WTC11 (cell line): ENCODE measurements around the gene CADM1. TPM values are rescaled to one million over a fixed set of nuclear protein-coding genes. Genes with fewer than 3 reads are reported as not detected.

Experiments
- ATAC-seq: fragments of 200-7000 bp; cut with Tn5 transposase; 2 replicates; pipeline ENCODE4 v1.10.0; 2021; ENCODE audit warnings: mild to moderate bottlenecking, moderate library complexity
- CTCF ChIA-PET: fragments of 300-600 bp; sonication (Branson Sonifier 250); formaldehyde crosslinking; loops from one replicate; lab custom pipeline; 2021; ENCODE audit warnings: antibody characterized with exemption; lab: Charles Lee
- POLR2A ChIA-PET: fragments of 350-600 bp; sonication (Branson Sonifier 250); formaldehyde crosslinking; loops from one replicate; lab custom pipeline; 2021; ENCODE audit warnings: antibody characterized with exemption; lab: Charles Lee
- DNase-seq: peaks from one replicate; pipeline ENCODE4 v3.0.0; 2021; ENCODE audit warnings: low spot score
- H3K27ac Mint-ChIP-seq: 2 replicates; pipeline ENCODE4 v1.8.0; 2021; ENCODE audit warnings: mixed read lengths
- H3K27me3 Mint-ChIP-seq: 2 replicates; pipeline ENCODE4 v1.8.0; 2021; ENCODE audit warnings: low read depth, mild to moderate bottlenecking, moderate library complexity, mixed read lengths
- H3K36me3 Mint-ChIP-seq: 2 replicates; pipeline ENCODE4 v1.8.0; 2021; ENCODE audit warnings: mixed read lengths
- H3K4me1 Mint-ChIP-seq: 2 replicates; pipeline ENCODE4 v1.8.0; 2022; ENCODE audit warnings: mixed read lengths
- H3K4me3 Mint-ChIP-seq: 2 replicates; pipeline ENCODE4 v1.8.0; 2021; ENCODE audit warnings: mild to moderate bottlenecking, moderate library complexity, mixed read lengths
- H3K9me3 Mint-ChIP-seq: 2 replicates; pipeline ENCODE4 v1.8.0; 2021; ENCODE audit warnings: mixed read lengths
- ATF3 ChIP-seq: sonication (generic); formaldehyde crosslinking; conservative IDR thresholded peaks from 2 replicates; pipeline ENCODE4 v1.8.1; 2022; ENCODE audit warnings: mild to moderate bottlenecking, missing genetic modification reagents
- CBFB ChIP-seq: sonication (generic); formaldehyde crosslinking; IDR thresholded peaks from 2 replicates; pipeline ENCODE4 v1.8.1; 2022; ENCODE audit warnings: mild to moderate bottlenecking, low read depth, missing genetic modification reagents
- FOXJ3 ChIP-seq: sonication (generic); formaldehyde crosslinking; IDR thresholded peaks from 2 replicates; pipeline ENCODE4 v1.9.0; 2021; ENCODE audit warnings: missing genetic modification reagents, mild to moderate bottlenecking, borderline replicate concordance
- FOXK1 ChIP-seq: sonication (generic); formaldehyde crosslinking; IDR thresholded peaks from 2 replicates; pipeline ENCODE4 v1.8.0; 2022; ENCODE audit warnings: mild to moderate bottlenecking, moderate library complexity, missing genetic modification reagents
- FOXP1 ChIP-seq: sonication (generic); formaldehyde crosslinking; IDR thresholded peaks from 2 replicates; pipeline ENCODE4 v1.8.0; 2022; ENCODE audit warnings: missing genetic modification reagents, mild to moderate bottlenecking, moderate library complexity, borderline replicate concordance
- IRF1 ChIP-seq: sonication (generic); formaldehyde crosslinking; IDR thresholded peaks from 2 replicates; pipeline ENCODE4 v1.8.0; 2023; ENCODE audit warnings: missing genetic modification reagents
- MAX ChIP-seq: sonication (generic); formaldehyde crosslinking; IDR thresholded peaks from 2 replicates; pipeline ENCODE4 v1.8.0; 2022; ENCODE audit warnings: mild to moderate bottlenecking, missing genetic modification reagents
- NR1H2 ChIP-seq: sonication (generic); formaldehyde crosslinking; IDR thresholded peaks from 2 replicates; pipeline ENCODE4 v1.9.0; 2021; ENCODE audit warnings: mild to moderate bottlenecking, moderate library complexity, missing genetic modification reagents
- RORB ChIP-seq: fragments of 250-450 bp; sonication (Bioruptor Pico); IDR thresholded peaks from 2 replicates; pipeline ENCODE4 v1.9.0; 2021; ENCODE audit warnings: mild to moderate bottlenecking
- ZBTB43 ChIP-seq: sonication (generic); formaldehyde crosslinking; IDR thresholded peaks from 2 replicates; pipeline ENCODE4 v1.8.1; 2023; ENCODE audit warnings: mild to moderate bottlenecking, missing genetic modification reagents
- ZNF423 ChIP-seq: fragments of 250-450 bp; sonication (Bioruptor Pico); IDR thresholded peaks from 2 replicates; pipeline ENCODE4 v2.1.2; 2022; ENCODE audit warnings: mild to moderate bottlenecking, moderate library complexity
- ZNF532 ChIP-seq: fragments of 250-450 bp; sonication (Bioruptor Pico); IDR thresholded peaks from 2 replicates; pipeline ENCODE4 v1.9.0; 2021; ENCODE audit warnings: mild to moderate bottlenecking, borderline replicate concordance
- ZNF671 ChIP-seq: fragments of 250-450 bp; sonication (Bioruptor Pico); IDR thresholded peaks from 2 replicates; pipeline ENCODE4 v1.8.0; 2021; ENCODE audit warnings: mild to moderate bottlenecking
- ZSCAN18 ChIP-seq: fragments of 250-450 bp; sonication (Bioruptor Pico); IDR thresholded peaks from 2 replicates; pipeline ENCODE4 v2.1.2; 2022; ENCODE audit warnings: mild to moderate bottlenecking, moderate library complexity
- total RNA-seq: library from RNA; stranded (reverse); gene quantifications from 3 replicates; pipeline ENCODE4 v1.2.3, GENCODE V29; 2021

CADM1 gene
- total RNA-seq, 1 experiment from 2014 or later: 26.8 TPM

- CTCF ChIA-PET: no interaction called here
- H3K4me3 Mint-ChIP-seq: no peak overlapping the region
- H3K27ac Mint-ChIP-seq: no peak overlapping the region
- no peaks in the 10 kb centered on the region for H3K36me3 Mint-ChIP-seq
- no peak for TF ChIP-seq FOXP1 (CRISPR knock-in tag)
- TF ChIP-seq ZSCAN18 (CRISPR knock-in tag): no peak
- TF ChIP-seq ZNF671 (CRISPR knock-in tag): no peak
- no peak for TF ChIP-seq FOXK1 (CRISPR knock-in tag)
- no peak for TF ChIP-seq MAX (CRISPR knock-in tag)
- TF ChIP-seq CBFB: no peak
- TF ChIP-seq IRF1 (CRISPR knock-in tag): no peak
- TF ChIP-seq NR1H2 (CRISPR knock-in tag): no peak
- no peak for TF ChIP-seq RORB (CRISPR knock-in tag)
- no peak for TF ChIP-seq ZBTB43 (CRISPR knock-in tag)
- DNase-seq (no peak), ATAC-seq (no peak)
- no peaks in the 10 kb centered on the region; the same call in 1 of the 2 replicates for H3K27me3 Mint-ChIP-seq
- H3K9me3 Mint-ChIP-seq: no peaks in the 10 kb centered on the region; the same call in 1 of the 2 replicates
- POLR2A ChIA-PET: no interaction called here
- no peaks in the 10 kb centered on the region for H3K4me1 Mint-ChIP-seq
Measured at GRCh38 chr11:115340874-115341273, 163.3 kb downstream of the CADM1 start.

- CTCF ChIA-PET: no interaction called here
- POLR2A ChIA-PET: no interaction called here
- no peak for TF ChIP-seq ZNF423 (CRISPR knock-in tag)
- no peak for TF ChIP-seq ZNF532 (CRISPR knock-in tag)
- no peak for TF ChIP-seq FOXJ3 (CRISPR knock-in tag)
- no peak for TF ChIP-seq ATF3 (CRISPR knock-in tag)
Measured at GRCh38 chr11:115338476-115338875, 165.7 kb downstream of the CADM1 start.

More at GRCh38 chr11:115338476-115338875, 165.7 kb downstream of the CADM1 start:
- H3K9me3 Mint-ChIP-seq: peaks cover 3% of the 10 kb centered on the region
- no peak overlapping the region for H3K27ac Mint-ChIP-seq
- no peak overlapping the region for H3K4me3 Mint-ChIP-seq
- H3K27me3 Mint-ChIP-seq: no peaks in the 10 kb centered on the region
- H3K4me1 Mint-ChIP-seq: no peaks in the 10 kb centered on the region
- no peak for ATAC-seq
- DNase-seq: no peak
- no peaks in the 10 kb centered on the region for H3K36me3 Mint-ChIP-seq
